C1 segment of cervical spinal cord (tissue), 14 donors: ENCODE results near the gene KCNK10.

Source experiments
- DNase-seq, 14 donors: peaks; one replicate each; lab custom pipeline; 2025; lab: John Stamatoyannopoulos, UW

KCNK10 gene

GRCh38 chr14:88185843-88186242, 137.2 kb downstream of the KCNK10 start:
- no peak for DNase-seq

- DNase-seq: no peak
Measured at GRCh38 chr14:88184956-88185355, 138.1 kb downstream of the KCNK10 start.

GRCh38 chr14:88181072-88181471, 142.0 kb downstream of the KCNK10 start:
- no peak for DNase-seq

GRCh38 chr14:88179716-88180115, 143.4 kb downstream of the KCNK10 start:
- no peak for DNase-seq

- no peak for DNase-seq
Measured at GRCh38 chr14:88170333-88170732, 152.7 kb downstream of the KCNK10 start.

GRCh38 chr14:88168498-88169165, 154.4 kb downstream of the KCNK10 start:
- no peak for DNase-seq

- no peak for DNase-seq
Measured at GRCh38 chr14:88168025-88168424, 155.0 kb downstream of the KCNK10 start.

GRCh38 chr14:88166616-88167015, 156.5 kb downstream of the KCNK10 start:
- DNase-seq: no peak

- no peak for DNase-seq
Measured at GRCh38 chr14:88164906-88165534, 158.0 kb downstream of the KCNK10 start.

- DNase-seq: no peak
Measured at GRCh38 chr14:88163731-88164255, 159.3 kb downstream of the KCNK10 start.

GRCh38 chr14:88156127-88156526, 166.9 kb downstream of the KCNK10 start:
- no peak for DNase-seq

- DNase-seq: no peak
Measured at GRCh38 chr14:88154926-88155325, 168.1 kb downstream of the KCNK10 start.

- DNase-seq: no peak
Measured at GRCh38 chr14:88154321-88154720, 168.7 kb downstream of the KCNK10 start.

- no peak for DNase-seq
Measured at GRCh38 chr14:88146881-88147649, 176.0 kb downstream of the KCNK10 start.

GRCh38 chr14:88143810-88144209, 179.3 kb downstream of the KCNK10 start:
- no peak for DNase-seq

- DNase-seq: no peak
Measured at GRCh38 chr14:88142997-88143396, 180.1 kb downstream of the KCNK10 start.

GRCh38 chr14:88140874-88141273, 182.2 kb downstream of the KCNK10 start:
- no peak for DNase-seq

- no peak for DNase-seq
Measured at GRCh38 chr14:88137327-88137726, 185.7 kb downstream of the KCNK10 start.
